ENCODE data around the gene PPM1A.

DNA sequence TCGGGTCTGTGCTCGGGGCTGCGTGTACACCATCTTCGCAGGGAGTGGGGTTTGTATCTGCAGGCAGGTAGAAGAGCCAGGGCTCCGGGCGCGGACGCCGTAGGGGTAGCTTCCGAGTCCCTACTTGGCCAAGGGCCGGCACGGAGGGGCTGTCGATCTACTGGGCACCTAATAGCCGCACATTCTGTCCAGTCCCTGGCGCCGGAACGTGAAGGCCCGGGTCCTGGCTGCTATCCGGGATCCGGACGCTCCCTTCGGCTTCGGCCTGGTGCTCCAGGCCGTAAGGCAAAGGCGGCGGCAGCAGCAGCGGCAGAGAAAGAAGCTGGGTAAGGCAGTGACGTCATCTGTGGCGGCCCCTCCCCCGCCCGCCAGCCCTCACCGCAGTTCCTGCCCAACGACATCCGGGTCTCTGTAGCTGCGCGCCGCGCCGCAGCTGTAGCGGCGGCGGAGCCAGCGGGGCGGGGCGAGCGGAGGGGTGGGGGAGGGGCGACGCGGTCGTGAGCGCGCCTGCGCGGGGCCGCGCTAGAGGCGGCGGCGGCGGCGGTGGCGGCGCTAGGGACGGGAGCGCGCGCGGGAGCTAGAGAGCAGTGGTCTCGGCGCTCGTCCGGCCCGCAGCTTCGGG is at the start of gene PPM1A:
- TF ChIP-seq POLR2A (IDR thresholded peaks at IDR 0.05; ENCODE audit: low read depth) = peak; percentile 86
- TF ChIP-seq EP300 (IDR thresholded peaks at IDR 0.05) = no peak
- TF ChIP-seq, protein P1, sequence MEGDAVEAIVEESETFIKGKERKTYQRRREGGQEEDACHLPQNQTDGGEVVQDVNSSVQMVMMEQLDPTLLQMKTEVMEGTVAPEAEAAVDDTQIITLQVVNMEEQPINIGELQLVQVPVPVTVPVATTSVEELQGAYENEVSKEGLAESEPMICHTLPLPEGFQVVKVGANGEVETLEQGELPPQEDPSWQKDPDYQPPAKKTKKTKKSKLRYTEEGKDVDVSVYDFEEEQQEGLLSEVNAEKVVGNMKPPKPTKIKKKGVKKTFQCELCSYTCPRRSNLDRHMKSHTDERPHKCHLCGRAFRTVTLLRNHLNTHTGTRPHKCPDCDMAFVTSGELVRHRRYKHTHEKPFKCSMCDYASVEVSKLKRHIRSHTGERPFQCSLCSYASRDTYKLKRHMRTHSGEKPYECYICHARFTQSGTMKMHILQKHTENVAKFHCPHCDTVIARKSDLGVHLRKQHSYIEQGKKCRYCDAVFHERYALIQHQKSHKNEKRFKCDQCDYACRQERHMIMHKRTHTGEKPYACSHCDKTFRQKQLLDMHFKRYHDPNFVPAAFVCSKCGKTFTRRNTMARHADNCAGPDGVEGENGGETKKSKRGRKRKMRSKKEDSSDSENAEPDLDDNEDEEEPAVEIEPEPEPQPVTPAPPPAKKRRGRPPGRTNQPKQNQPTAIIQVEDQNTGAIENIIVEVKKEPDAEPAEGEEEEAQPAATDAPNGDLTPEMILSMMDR (IDR thresholded peaks at IDR 0.05) = no peak
